Keratinocyte (primary cell): ENCODE data around the gene ASF1A. TPM values are rescaled to one million over a fixed set of nuclear protein-coding genes. Genes with fewer than 3 reads are reported as not detected.

Experiments used
- DNase-seq: peaks from one replicate; pipeline ENCODE4 v3.0.0-alpha.2; 2011; ENCODE audit warnings: low read depth, missing footprints, low spot score
- FAIRE-seq: peaks from 2 replicates; lab custom pipeline; 2011; peaks lifted over from hg19 to GRCh38; lab: Jason Lieb, UNC
- H2AFZ ChIP-seq: 2 replicates; pipeline ENCODE4 v1.6.0; 2012; ENCODE audit warnings: low read length, control low read depth, inconsistent platforms; ENCODE audit not compliant: control insufficient read depth
- H3K27ac ChIP-seq: 2 replicates; pipeline ENCODE4 v1.5.1; 2011; ENCODE audit warnings: low read length; ENCODE audit not compliant: control insufficient read depth, insufficient read depth
- H3K27me3 ChIP-seq: 3 replicates; pipeline ENCODE4 v1.6.0; 2011; ENCODE audit warnings: low read length; ENCODE audit not compliant: control insufficient read depth, insufficient read depth; ENCODE audit errors: extremely low read depth
- H3K36me3 ChIP-seq, 2 experiments: 2 replicates in 1 of 2; 3 replicates in 1 of 2; pipeline ENCODE4 v1.5.1; 2011; ENCODE audit warnings: low read length in 2 of 2, mild to moderate bottlenecking in 1 of 2; ENCODE audit not compliant: control insufficient read depth in 2 of 2, insufficient read depth in 2 of 2; ENCODE audit errors: extremely low read depth in 1 of 2
- H3K4me1 ChIP-seq: 3 replicates; pipeline ENCODE4 v1.5.1; 2011; ENCODE audit warnings: low read length; ENCODE audit not compliant: control insufficient read depth, insufficient read depth; ENCODE audit errors: extremely low read depth
- H3K4me2 ChIP-seq: 3 replicates; pipeline ENCODE4 v1.6.0; 2011; ENCODE audit warnings: low read depth, low read length; ENCODE audit not compliant: control insufficient read depth, insufficient read depth; ENCODE audit errors: extremely low read depth
- H3K4me3 ChIP-seq, 3 experiments: fragments of 200-600 bp in 1 of 3; sonication (generic) in 1 of 3; 2 replicates in 2 of 3; 3 replicates in 1 of 3; pipeline ENCODE4 v1.5.1; 2011 to 2016; ENCODE audit warnings: low read length in 3 of 3, mild to moderate bottlenecking in 3 of 3, control low read depth in 2 of 3, inconsistent platforms in 1 of 3, low read depth in 1 of 3, mixed read lengths in 1 of 3, mixed run types in 1 of 3, moderate library complexity in 1 of 3; ENCODE audit not compliant: control insufficient read depth in 2 of 3, insufficient read depth in 2 of 3; ENCODE audit errors: extremely low read depth in 1 of 3
- H3K79me2 ChIP-seq: 2 replicates; pipeline ENCODE4 v1.6.0; 2012; ENCODE audit warnings: low read length; ENCODE audit not compliant: control insufficient read depth, insufficient read depth
- H3K9ac ChIP-seq: 3 replicates; pipeline ENCODE4 v1.6.0; 2011; ENCODE audit warnings: low read length; ENCODE audit not compliant: control insufficient read depth, insufficient read depth; ENCODE audit errors: extremely low read depth
- H3K9me1 ChIP-seq: 3 replicates; pipeline ENCODE4 v1.6.0; 2011; ENCODE audit warnings: low read length; ENCODE audit not compliant: control insufficient read depth, insufficient read depth; ENCODE audit errors: extremely low read depth
- H3K9me3 ChIP-seq: 2 replicates; pipeline ENCODE4 v1.5.1; 2012; ENCODE audit warnings: low read depth, low read length; ENCODE audit not compliant: control insufficient read depth
- H4K20me1 ChIP-seq: 3 replicates; pipeline ENCODE4 v1.6.0; 2011; ENCODE audit warnings: low read length; ENCODE audit not compliant: control insufficient read depth, insufficient read depth; ENCODE audit errors: extremely low read depth
- CTCF ChIP-seq, 3 experiments: IDR thresholded peaks in 1 of 3; conservative IDR thresholded peaks in 1 of 3; optimal IDR thresholded peaks in 1 of 3; 2 replicates in 2 of 3; 3 replicates in 1 of 3; pipeline versions ENCODE3 to v1.5.1; 2011; ENCODE audit warnings: low read length in 3 of 3, mild to moderate bottlenecking in 3 of 3, moderate library complexity in 2 of 3, control low read depth in 1 of 3, inconsistent platforms in 1 of 3; ENCODE audit not compliant: insufficient read depth in 2 of 3; ENCODE audit errors: extremely low read depth in 1 of 3
- EZH2 ChIP-seq: IDR thresholded peaks from one replicate; pipeline ENCODE4 v1.6.1; 2012; ENCODE audit warnings: inconsistent platforms, mild to moderate bottlenecking, low read length, moderate library complexity
- dilution Hi-C: fragments of 300-500 bp; cut with MboI; formaldehyde crosslinking; loops from one replicate; pipeline ENCODE4 v1.7.0; 2020; ENCODE audit warnings: low sequenced_read_pairs; ENCODE audit not compliant: extremely low pct_ligation_motif_present
- polyA plus RNA-seq, 5 experiments: library from polyadenylated mRNA; depleted of rRNA in 3 of 5; stranded (reverse) in 3 of 5; stranded (forward) in 1 of 5; unstranded in 1 of 5; fragments of >200 nt; gene quantifications; 1 replicate in 1 of 5; 2 replicates in 3 of 5; 3 replicates in 1 of 5; pipeline versions ENCODE4 v1.2.1 to v1.2.3, GENCODE V29; 2011 to 2012; ENCODE audit warnings: missing spikeins in 2 of 5, low read depth in 1 of 5, low replicate concordance in 1 of 5

Gene ASF1A
- polyA plus RNA-seq, 1 donor (not counting 4 experiments of a cell fraction or from before 2014, with no cell fraction given), result 19.9 TPM

- Histone ChIP-seq H3K27me3 (no peaks in the 10 kb centered on the region), H4K20me1 (no peaks in the 10 kb centered on the region), H3K36me3 (no peaks in the 10 kb centered on the region), H2AFZ (no peak overlapping the region), H3K9ac (no peak overlapping the region), H3K79me2 (no peaks in the 10 kb centered on the region), H3K9me3 (no peaks in the 10 kb centered on the region), H3K4me1 (peaks cover 1% of the 10 kb centered on the region), H3K27ac (no peak overlapping the region), H3K4me2 (no peak overlapping the region), H3K4me3 (no peak overlapping the region), H3K9me1 (no peaks in the 10 kb centered on the region)
- no peak for DNase-seq
- TF ChIP-seq EZH2 (no peak), CTCF (optimal IDR thresholded peaks at IDR 0.05 in 1 of 3, IDR thresholded peaks at IDR 0.05 in 1 of 3, conservative IDR thresholded peaks at IDR 0.05 in 1 of 3; ENCODE audit: extremely low read depth in 1 of 3, insufficient read depth in 2 of 3, low read length in 3 of 3) (no peak)
- dilution Hi-C loops, result no loop called here
- no peak for FAIRE-seq
Observed at GRCh38 chr6:118864341-118865099, 29.4 kb upstream of the ASF1A start.

- Histone ChIP-seq H3K4me1 (peaks cover 6% of the 10 kb centered on the region), H2AFZ (no peak overlapping the region), H3K79me2 (no peaks in the 10 kb centered on the region), H3K36me3 (no peaks in the 10 kb centered on the region), H3K27me3 (no peaks in the 10 kb centered on the region), H3K4me3 (no peak overlapping the region), H3K27ac (no peak overlapping the region), H4K20me1 (no peaks in the 10 kb centered on the region), H3K4me2 (no peak overlapping the region), H3K9ac (no peak overlapping the region), H3K9me1 (no peaks in the 10 kb centered on the region), H3K9me3 (no peaks in the 10 kb centered on the region)
- no peak for DNase-seq
- dilution Hi-C loops, result no loop called here
- no peak for FAIRE-seq
- TF ChIP-seq CTCF (optimal IDR thresholded peaks at IDR 0.05 in 1 of 3, IDR thresholded peaks at IDR 0.05 in 1 of 3, conservative IDR thresholded peaks at IDR 0.05 in 1 of 3; ENCODE audit: extremely low read depth in 1 of 3, insufficient read depth in 2 of 3, low read length in 3 of 3) (no peak), EZH2 (no peak)
Observed at GRCh38 chr6:118865100-118865391, 28.9 kb upstream of the ASF1A start.
